SK-N-SH (cell line): ENCODE measurements around the gene TNNC1. TPM values are rescaled to one million over a fixed set of nuclear protein-coding genes. Genes with fewer than 3 reads are reported as not detected.

Experiments
- CTCF ChIA-PET: fragments of 300-600, 350-600 bp; formaldehyde crosslinking; extraction: SDS; loops from one replicate; lab custom pipeline; 2021; lab: Yijun Ruan, JAX
- POLR2A ChIA-PET: fragments of 350-600 bp; sonication (Branson Sonifier 250); formaldehyde crosslinking; extraction: SDS; loops from one replicate; lab custom pipeline; 2020; ENCODE audit warnings: antibody characterized with exemption, inconsistent platforms; lab: Yijun Ruan, JAX
- DNase-seq: peaks from one replicate; pipeline ENCODE4 v3.0.0; 2012
- H2AFZ ChIP-seq: fragments of 200-600 bp; sonication (generic); 2 replicates; pipeline ENCODE4 v1.8.1; 2016; ENCODE audit warnings: antibody characterized with exemption, mild to moderate bottlenecking, low read depth
- H3F3A ChIP-seq: fragments of 200-600 bp; sonication (generic); replicated peaks from 2 replicates; pipeline ENCODE3; 2016; ENCODE audit warnings: antibody characterized with exemption, mild to moderate bottlenecking; ENCODE audit not compliant: insufficient read depth
- H3K27ac ChIP-seq, 2 experiments: fragments of 200-500 bp in 1 of 2; fragments of 200-600 bp in 1 of 2; sonication (Bioruptor generic) in 1 of 2; sonication (generic), shearing (Covaris generic) in 1 of 2; 2 replicates each; pipeline versions ENCODE4 v1.5.1 to v1.6.1; 2014 to 2016; ENCODE audit warnings: low read depth in 2 of 2, inconsistent platforms in 1 of 2, low read length in 1 of 2, mild to moderate bottlenecking in 1 of 2, mixed read lengths in 1 of 2
- H3K27me3 ChIP-seq: fragments of 200-600 bp; sonication (generic), shearing (Covaris generic); 2 replicates; pipeline ENCODE4 v1.6.1; 2016; ENCODE audit warnings: mixed run types; ENCODE audit not compliant: insufficient read depth
- H3K36me3 ChIP-seq, 2 experiments: fragments of 200-500 bp in 1 of 2; fragments of 200-600 bp in 1 of 2; sonication (Bioruptor generic) in 1 of 2; sonication (generic) in 1 of 2; replicated peaks in 1 of 2; 2 replicates each; pipeline versions ENCODE3 to v1.5.1; 2014 to 2016; ENCODE audit warnings: low read length in 1 of 2, mild to moderate bottlenecking in 1 of 2; ENCODE audit not compliant: insufficient read depth in 2 of 2, control insufficient read depth in 1 of 2
- H3K4me1 ChIP-seq, 2 experiments: fragments of 200-500 bp in 1 of 2; fragments of 200-600 bp in 1 of 2; sonication (Bioruptor generic) in 1 of 2; sonication (generic), shearing (Covaris generic) in 1 of 2; 2 replicates each; pipeline versions ENCODE4 v1.5.1 to v1.6.1; 2014 to 2016; ENCODE audit warnings: low read depth in 1 of 2, low read length in 1 of 2, mixed run types in 1 of 2; ENCODE audit not compliant: insufficient read depth in 2 of 2, control insufficient read depth in 1 of 2
- H3K4me2 ChIP-seq: fragments of 200-600 bp; sonication (generic), shearing (Covaris generic); 2 replicates; pipeline ENCODE4 v1.6.1; 2017; ENCODE audit warnings: mixed run types
- H3K4me3 ChIP-seq, 2 experiments: fragments of 200-500 bp in 1 of 2; fragments of 200-600 bp in 1 of 2; sonication (Bioruptor generic) in 1 of 2; sonication (generic), shearing (Covaris generic) in 1 of 2; 2 replicates each; pipeline versions ENCODE4 v1.5.1 to v1.8.1; 2014 to 2016; ENCODE audit warnings: low read depth in 2 of 2, inconsistent platforms in 1 of 2, low read length in 1 of 2, mild to moderate bottlenecking in 1 of 2, mixed read lengths in 1 of 2, moderate library complexity in 1 of 2
- H3K79me2 ChIP-seq: fragments of 200-600 bp; sonication (generic); 2 replicates; pipeline ENCODE4 v1.8.1; 2017; ENCODE audit warnings: mild to moderate bottlenecking; ENCODE audit not compliant: insufficient read depth
- H3K9ac ChIP-seq: fragments of 200-600 bp; sonication (generic); 2 replicates; pipeline ENCODE4 v1.6.1; 2017; ENCODE audit warnings: mixed run types
- H3K9me2 ChIP-seq: fragments of 200-600 bp; sonication (generic); 2 replicates; pipeline ENCODE4 v1.6.1; 2017; ENCODE audit warnings: mixed run types
- H3K9me3 ChIP-seq: fragments of 200-600 bp; sonication (generic); 2 replicates; pipeline ENCODE4 v1.6.1; 2017; ENCODE audit warnings: mixed run types, mild to moderate bottlenecking, moderate library complexity
- H4K20me1 ChIP-seq: fragments of 200-600 bp; sonication (generic); 2 replicates; pipeline ENCODE4 v1.6.1; 2017; ENCODE audit warnings: mild to moderate bottlenecking, mixed run types; ENCODE audit not compliant: insufficient read depth
- ELF1 ChIP-seq: IDR thresholded peaks from 2 replicates; pipeline ENCODE4 v1.4.0; 2012
- EP300 ChIP-seq, 2 experiments: IDR thresholded peaks; 2 replicates each; pipeline versions ENCODE4 v1.4.0 to v1.6.1; 2012; ENCODE audit warnings: borderline replicate concordance in 1 of 2, low read depth in 1 of 2, low read length in 1 of 2
- FOXJ3 ChIP-seq: sonication (generic); formaldehyde crosslinking; IDR thresholded peaks from 2 replicates; pipeline ENCODE4 v1.5.1; 2020; ENCODE audit warnings: mild to moderate bottlenecking, missing genetic modification reagents
- FOXM1 ChIP-seq: IDR thresholded peaks from 2 replicates; pipeline ENCODE4 v1.4.0; 2012; ENCODE audit warnings: low read depth, mild to moderate bottlenecking
- GATA2 ChIP-seq: sonication (generic); formaldehyde crosslinking; IDR thresholded peaks from 2 replicates; pipeline ENCODE4 v1.5.0; 2020; ENCODE audit warnings: mild to moderate bottlenecking, missing genetic modification reagents
- NFIC ChIP-seq: IDR thresholded peaks from 2 replicates; pipeline ENCODE4 v1.4.0; 2012; ENCODE audit warnings: borderline replicate concordance
- NRF1 ChIP-seq: IDR thresholded peaks from 2 replicates; pipeline ENCODE4 v1.6.1; 2012; ENCODE audit warnings: low read depth, mild to moderate bottlenecking, low read length
- POLR2AphosphoS5 ChIP-seq: IDR thresholded peaks from 2 replicates; pipeline ENCODE4 v1.6.1; 2012; ENCODE audit warnings: low read depth, low read length
- RAD21 ChIP-seq: IDR thresholded peaks from 2 replicates; pipeline ENCODE4 v1.6.1; 2012; ENCODE audit warnings: mild to moderate bottlenecking, low read length
- RFX5 ChIP-seq: IDR thresholded peaks from 2 replicates; pipeline ENCODE4 v1.6.1; 2012; ENCODE audit warnings: mild to moderate bottlenecking, improper control_type of control experiment, low read length
- RXRA ChIP-seq: IDR thresholded peaks from 2 replicates; pipeline ENCODE4 v1.4.0; 2012; ENCODE audit warnings: low read depth, mild to moderate bottlenecking, borderline replicate concordance
- SIN3A ChIP-seq: IDR thresholded peaks from 2 replicates; pipeline ENCODE4 v1.6.1; 2012; ENCODE audit warnings: low read depth, mild to moderate bottlenecking, low read length, moderate library complexity, borderline replicate concordance
- TAF1 ChIP-seq: IDR thresholded peaks from 2 replicates; pipeline ENCODE4 v1.6.1; 2012; ENCODE audit warnings: low read depth, mild to moderate bottlenecking, low read length, moderate library complexity, borderline replicate concordance
- TCF12 ChIP-seq: IDR thresholded peaks from 2 replicates; pipeline ENCODE4 v1.4.0; 2012
- WGBS: methylation state at CpG from one replicate; pipeline ENCODE4 v1.1.6; 2017; ENCODE audit warnings: low lambda C conversion rate; 5-methylcytosine and 5-hydroxymethylcytosine counted together
- polyA plus RNA-seq, 3 experiments: library from polyadenylated mRNA; depleted of rRNA; stranded (reverse); fragments of >200 nt; gene quantifications; 2 replicates each; pipeline ENCODE4 v1.2.3, GENCODE V29; 2012
- TF ChIP-seq, protein P1 (sequence below): fragments of 150-350 bp; IDR thresholded peaks from 2 replicates; pipeline ENCODE4 v1.6.1; 2017; ENCODE audit warnings: antibody characterized with exemption, low read length, low read depth, borderline replicate concordance
- TF ChIP-seq, protein P2 (sequence below): IDR thresholded peaks from 2 replicates; pipeline ENCODE4; 2012
- TF ChIP-seq, protein P3 (sequence below): fragments of 200-600 bp; sonication (generic); IDR thresholded peaks from 2 replicates; pipeline ENCODE4 v1.6.1; 2017; ENCODE audit warnings: antibody characterized with exemption, mild to moderate bottlenecking, moderate library complexity

Gene TNNC1
- polyA plus RNA-seq, 1 of the 3 experiments (the other 2 are of a cell fraction), result 2.6 TPM

DNA sequence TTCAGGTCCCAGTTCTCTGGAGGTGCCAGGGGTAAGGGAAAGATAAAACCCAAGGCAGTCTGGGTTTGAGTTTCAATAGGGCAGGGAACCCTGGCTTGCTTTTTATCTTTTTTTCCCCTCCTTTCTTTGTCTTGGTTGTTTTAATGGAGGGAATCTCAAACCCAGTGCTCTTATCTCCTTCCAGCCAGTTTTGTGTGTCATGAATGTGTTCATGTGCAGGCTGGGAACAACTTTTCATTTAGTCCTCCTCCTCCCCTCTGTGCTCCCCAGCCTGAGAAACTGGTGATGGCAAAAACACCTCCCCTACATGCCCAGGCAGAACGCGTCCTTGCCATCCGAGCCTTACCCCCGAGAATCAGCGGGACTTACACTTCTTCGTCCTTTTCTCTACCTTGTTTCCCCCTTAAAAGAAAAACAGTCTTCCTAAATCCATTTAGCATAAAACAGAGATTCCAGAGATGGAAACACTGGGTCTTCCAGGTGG lies 19.8 kb downstream of the TNNC1 start (continued):
- TF ChIP-seq, protein P1, sequence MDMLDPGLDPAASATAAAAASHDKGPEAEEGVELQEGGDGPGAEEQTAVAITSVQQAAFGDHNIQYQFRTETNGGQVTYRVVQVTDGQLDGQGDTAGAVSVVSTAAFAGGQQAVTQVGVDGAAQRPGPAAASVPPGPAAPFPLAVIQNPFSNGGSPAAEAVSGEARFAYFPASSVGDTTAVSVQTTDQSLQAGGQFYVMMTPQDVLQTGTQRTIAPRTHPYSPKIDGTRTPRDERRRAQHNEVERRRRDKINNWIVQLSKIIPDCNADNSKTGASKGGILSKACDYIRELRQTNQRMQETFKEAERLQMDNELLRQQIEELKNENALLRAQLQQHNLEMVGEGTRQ, result no peak
- TF ChIP-seq SIN3A, result no peak

DNA sequence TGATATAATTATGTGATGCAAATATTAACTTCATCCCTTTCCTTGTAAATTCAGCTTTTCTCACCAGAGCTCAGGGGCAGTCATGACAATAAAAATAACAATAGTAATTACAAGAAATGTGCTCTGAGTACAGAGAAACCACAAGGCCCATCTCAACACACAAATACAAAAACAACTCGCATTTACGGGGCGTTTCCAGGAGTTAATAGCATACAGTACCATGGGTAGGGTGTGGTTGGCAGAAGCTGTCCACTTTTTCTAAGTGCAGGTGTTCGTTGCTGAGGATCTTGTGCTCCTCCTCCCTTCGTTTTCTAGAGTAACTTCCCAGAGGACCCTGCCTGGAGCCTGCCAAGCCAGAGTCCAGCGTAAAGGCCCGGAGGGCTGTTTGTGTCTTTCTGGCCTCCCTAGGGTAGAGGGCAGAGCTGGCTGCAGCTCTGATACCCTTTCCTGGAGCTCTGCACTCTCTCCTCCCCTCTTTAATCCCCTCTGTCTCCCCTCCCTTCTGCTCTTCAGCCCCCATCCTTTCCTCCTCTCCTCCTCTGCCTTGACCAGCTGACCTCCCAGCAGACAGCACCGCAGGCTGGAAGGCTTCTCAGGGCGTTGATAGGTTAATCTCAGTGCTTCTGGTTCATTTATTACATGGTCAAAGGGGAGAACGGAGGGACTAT lies 20.4 kb downstream of the TNNC1 start:
- POLR2A ChIA-PET, result no interaction called here
- H2AFZ ChIP-seq, result no peak overlapping the region

DNA sequence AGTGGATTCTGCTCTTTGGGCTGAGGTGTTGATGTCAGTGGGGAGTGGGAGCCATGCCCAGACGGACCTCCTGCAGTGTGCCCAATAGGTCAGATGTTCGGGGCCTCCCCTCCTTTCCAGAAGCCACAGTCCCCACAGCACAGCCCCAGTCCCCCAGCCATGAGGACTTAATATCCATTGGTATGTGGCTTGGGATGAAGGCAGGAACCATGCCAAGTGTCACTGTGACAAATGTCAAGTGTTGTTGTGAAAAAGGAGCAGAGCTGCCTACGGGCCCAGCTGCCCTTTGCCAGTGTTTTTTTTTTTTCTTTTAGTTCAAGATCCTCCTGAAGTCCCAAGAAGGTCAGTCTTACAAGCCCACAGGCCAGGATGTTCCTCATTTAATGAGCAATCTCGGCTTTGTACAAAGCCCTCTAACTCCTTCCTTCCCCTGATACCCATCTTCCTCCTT lies 21.1 kb downstream of the TNNC1 start:
- TF ChIP-seq GATA2 (CRISPR knock-in tag), result no peak
- no peak for TF ChIP-seq RAD21
- TF ChIP-seq, protein P2, sequence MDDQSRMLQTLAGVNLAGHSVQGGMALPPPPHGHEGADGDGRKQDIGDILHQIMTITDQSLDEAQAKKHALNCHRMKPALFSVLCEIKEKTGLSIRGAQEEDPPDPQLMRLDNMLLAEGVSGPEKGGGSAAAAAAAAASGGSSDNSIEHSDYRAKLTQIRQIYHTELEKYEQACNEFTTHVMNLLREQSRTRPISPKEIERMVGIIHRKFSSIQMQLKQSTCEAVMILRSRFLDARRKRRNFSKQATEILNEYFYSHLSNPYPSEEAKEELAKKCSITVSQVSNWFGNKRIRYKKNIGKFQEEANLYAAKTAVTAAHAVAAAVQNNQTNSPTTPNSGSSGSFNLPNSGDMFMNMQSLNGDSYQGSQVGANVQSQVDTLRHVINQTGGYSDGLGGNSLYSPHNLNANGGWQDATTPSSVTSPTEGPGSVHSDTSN, result no peak
- WGBS, result 83% methylated on average over 3 of the region's 4 CpGs
- DNase-seq, result no peak
- no peaks in the 10 kb centered on the region for H3K36me3 ChIP-seq
- peaks cover 0 to 7% of the 10 kb centered on the region in 2 experiments; a peak in 1 of 4 replicates for H3K4me1 ChIP-seq
- no peak overlapping the region for H3K4me3 ChIP-seq
- H3K9me2 ChIP-seq, result no peaks in the 10 kb centered on the region
- ChIA-PET CTCF (interaction anchor here (0.6 to 28.4 kb wide), 3 partner anchors 16 to 1118 kb away, joined by 3 to 578 read pairs (median 16); partner anchors contain the start of genes NISCH, SEMA3G and TNNC1), POLR2A (no interaction called here)
- H3K9ac ChIP-seq, result no peak overlapping the region
- H2AFZ ChIP-seq, result no peak overlapping the region
- no peaks in the 10 kb centered on the region for H3K79me2 ChIP-seq
- no peak overlapping the region for H3K4me2 ChIP-seq
- H3K27me3 ChIP-seq, result no peaks in the 10 kb centered on the region
- no peaks in the 10 kb centered on the region for H3F3A ChIP-seq
- no peaks in the 10 kb centered on the region for H4K20me1 ChIP-seq
- no peak overlapping the region for H3K27ac ChIP-seq
- no peaks in the 10 kb centered on the region for H3K9me3 ChIP-seq

More for the DNA sequence above, 20.4 kb downstream of the TNNC1 start:
- Histone ChIP-seq H3F3A (no peaks in the 10 kb centered on the region), H3K4me2 (no peak overlapping the region), H3K4me1 (peaks cover 0 to 7% of the 10 kb centered on the region in 2 experiments; a peak in 1 of 4 replicates)
- no peak for TF ChIP-seq TCF12
- no peak for TF ChIP-seq POLR2AphosphoS5
- no peak for TF ChIP-seq RFX5
- no peak for TF ChIP-seq TAF1
- no peak for TF ChIP-seq NRF1
- no peak for TF ChIP-seq ELF1
- TF ChIP-seq EP300 (IDR thresholded peaks at IDR 0.05; ENCODE audit: borderline replicate concordance in 1 of 2, low read depth in 1 of 2, low read length in 1 of 2), result no peak
- no peak for TF ChIP-seq NFIC
- no peak for TF ChIP-seq FOXJ3 (CRISPR knock-in tag)
- TF ChIP-seq, protein P3, sequence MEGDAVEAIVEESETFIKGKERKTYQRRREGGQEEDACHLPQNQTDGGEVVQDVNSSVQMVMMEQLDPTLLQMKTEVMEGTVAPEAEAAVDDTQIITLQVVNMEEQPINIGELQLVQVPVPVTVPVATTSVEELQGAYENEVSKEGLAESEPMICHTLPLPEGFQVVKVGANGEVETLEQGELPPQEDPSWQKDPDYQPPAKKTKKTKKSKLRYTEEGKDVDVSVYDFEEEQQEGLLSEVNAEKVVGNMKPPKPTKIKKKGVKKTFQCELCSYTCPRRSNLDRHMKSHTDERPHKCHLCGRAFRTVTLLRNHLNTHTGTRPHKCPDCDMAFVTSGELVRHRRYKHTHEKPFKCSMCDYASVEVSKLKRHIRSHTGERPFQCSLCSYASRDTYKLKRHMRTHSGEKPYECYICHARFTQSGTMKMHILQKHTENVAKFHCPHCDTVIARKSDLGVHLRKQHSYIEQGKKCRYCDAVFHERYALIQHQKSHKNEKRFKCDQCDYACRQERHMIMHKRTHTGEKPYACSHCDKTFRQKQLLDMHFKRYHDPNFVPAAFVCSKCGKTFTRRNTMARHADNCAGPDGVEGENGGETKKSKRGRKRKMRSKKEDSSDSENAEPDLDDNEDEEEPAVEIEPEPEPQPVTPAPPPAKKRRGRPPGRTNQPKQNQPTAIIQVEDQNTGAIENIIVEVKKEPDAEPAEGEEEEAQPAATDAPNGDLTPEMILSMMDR, result no peak
- TF ChIP-seq FOXM1, result no peak
- no peak for TF ChIP-seq RXRA
- TF ChIP-seq, all 33 proteins: peak for 0
- Histone ChIP-seq H3K9me3 (no peaks in the 10 kb centered on the region), H3K79me2 (no peaks in the 10 kb centered on the region), H3K27ac (no peak overlapping the region), H3K27me3 (no peaks in the 10 kb centered on the region), H3K9ac (no peak overlapping the region), H3K4me3 (no peak overlapping the region), H4K20me1 (no peaks in the 10 kb centered on the region), H3K9me2 (no peaks in the 10 kb centered on the region), H3K36me3 (no peaks in the 10 kb centered on the region)
- DNase-seq, result peak; percentile 18
- CTCF ChIA-PET, result interaction anchor here (0.6 to 28.4 kb wide), 3 partner anchors 15 to 1117 kb away, joined by 3 to 578 read pairs (median 16); partner anchors contain the start of genes NISCH, SEMA3G and TNNC1
- WGBS, result 78% methylated on average over 10 of the region's 10 CpGs
